ENCODE results near the gene KRTAP2-3. TPM values are rescaled to one million over a fixed set of nuclear protein-coding genes. Genes with fewer than 3 reads are reported as not detected.
"Not testable (repeated sequence)": the region's sequence is repeated elsewhere in the genome, so short reads cannot be mapped to it uniquely, and the experiment has no call there.

KRTAP2-3 gene
- polyA plus RNA-seq, 4 donors = not detected

DNA sequence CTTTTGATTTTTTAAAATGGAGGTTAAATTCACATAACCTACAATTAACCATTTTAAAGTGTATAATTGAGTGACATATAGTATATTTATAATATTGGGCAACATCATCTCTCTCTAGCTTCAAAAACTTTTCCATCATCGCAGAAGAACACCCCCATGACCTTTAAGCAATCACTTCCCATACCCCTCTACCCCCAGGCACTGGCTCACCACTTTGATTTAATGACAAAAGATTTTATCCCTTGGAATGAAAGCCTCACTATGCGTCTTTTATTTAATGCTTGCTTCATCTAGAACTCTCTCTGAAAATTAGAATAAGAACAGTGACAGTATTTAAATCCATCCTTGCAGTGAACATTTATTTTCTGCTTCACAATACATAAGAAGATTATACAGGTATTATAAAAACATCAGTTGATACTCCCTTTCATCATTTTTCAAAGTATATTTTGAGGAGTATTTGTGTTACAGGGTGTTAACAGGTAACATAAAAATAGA, 22.0 kb downstream of the KRTAP2-3 start:
- no peak for DNase-seq (ENCODE audit: low read depth in 4 of 4, low spot score in 3 of 4)

DNA sequence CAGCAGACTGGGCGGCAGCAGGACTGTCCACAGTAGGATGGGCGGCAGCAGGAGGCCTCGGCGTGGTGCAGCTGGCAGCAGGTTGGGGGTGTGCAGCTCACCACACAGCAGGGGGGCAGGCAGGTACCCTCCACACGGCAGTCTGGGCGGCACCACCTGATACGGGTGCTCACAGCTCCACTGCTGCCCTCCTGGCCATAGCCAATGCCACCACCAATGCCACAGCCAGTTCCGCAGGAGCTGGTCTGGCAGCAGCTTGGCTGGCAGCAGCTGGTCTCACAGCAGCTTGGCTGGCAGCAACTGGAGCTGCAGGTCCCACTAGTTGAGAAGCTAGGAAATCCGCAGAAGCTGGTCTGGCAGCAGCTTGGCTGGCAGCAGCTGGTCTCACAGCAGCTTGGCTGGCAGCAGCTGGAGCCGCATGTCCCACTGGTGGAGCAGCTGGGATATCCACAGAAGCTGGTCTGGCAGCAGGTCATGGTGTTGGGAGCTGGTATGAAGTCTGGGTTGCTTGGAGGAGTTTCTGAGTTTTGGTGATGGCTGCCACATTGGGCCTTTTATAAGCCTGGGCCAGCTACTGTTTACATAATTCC, 25.5 kb downstream of the KRTAP2-3 start, which contains the start of gene KRTAP1-3:
Gene KRTAP1-3 (minus strand): TSS at position 529 of the 590 bp plus-strand sequence. CDS start 53 bp downstream, at position 476.
- DNase-seq (ENCODE audit: low read depth in 4 of 4, low spot score in 3 of 4) = not testable (repeated sequence)

DNA sequence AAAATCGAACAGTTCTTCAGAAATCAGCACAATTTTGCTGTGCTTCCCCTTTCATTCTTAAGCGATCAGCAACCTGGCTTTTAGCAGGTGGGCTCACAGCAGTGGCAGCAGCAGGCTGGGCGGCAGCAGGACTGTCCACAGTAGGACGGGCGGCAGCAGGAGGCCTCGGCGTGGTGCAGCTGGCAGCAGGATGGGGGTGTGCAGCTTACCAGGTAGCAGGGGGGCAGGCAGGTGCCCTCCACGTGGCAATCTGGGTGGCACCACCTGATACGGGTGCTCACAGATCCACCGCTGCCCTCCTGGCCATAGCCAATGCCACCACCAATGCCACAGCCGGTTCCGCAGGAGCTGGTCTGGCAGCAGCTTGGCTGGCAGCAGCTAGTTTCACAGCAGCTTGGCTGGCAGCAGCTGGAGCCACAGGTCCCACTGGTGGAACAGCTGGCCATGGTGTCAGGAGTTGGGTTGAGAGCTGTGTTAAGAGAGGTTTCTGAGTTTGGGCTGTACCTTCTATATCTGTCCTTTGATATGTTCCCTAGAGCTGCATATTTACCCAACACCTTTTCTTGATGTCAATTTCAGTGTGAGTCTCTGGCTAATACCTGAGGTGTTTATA, 30.2 kb downstream of the KRTAP2-3 start, which contains the start of gene KRTAP1-4:
Gene KRTAP1-4 (minus strand): TSS at position 563 of the 613 bp plus-strand sequence. CDS start 117 bp downstream, at position 446.
- no peak for DNase-seq (ENCODE audit: low read depth in 4 of 4, low spot score in 3 of 4)

DNA sequence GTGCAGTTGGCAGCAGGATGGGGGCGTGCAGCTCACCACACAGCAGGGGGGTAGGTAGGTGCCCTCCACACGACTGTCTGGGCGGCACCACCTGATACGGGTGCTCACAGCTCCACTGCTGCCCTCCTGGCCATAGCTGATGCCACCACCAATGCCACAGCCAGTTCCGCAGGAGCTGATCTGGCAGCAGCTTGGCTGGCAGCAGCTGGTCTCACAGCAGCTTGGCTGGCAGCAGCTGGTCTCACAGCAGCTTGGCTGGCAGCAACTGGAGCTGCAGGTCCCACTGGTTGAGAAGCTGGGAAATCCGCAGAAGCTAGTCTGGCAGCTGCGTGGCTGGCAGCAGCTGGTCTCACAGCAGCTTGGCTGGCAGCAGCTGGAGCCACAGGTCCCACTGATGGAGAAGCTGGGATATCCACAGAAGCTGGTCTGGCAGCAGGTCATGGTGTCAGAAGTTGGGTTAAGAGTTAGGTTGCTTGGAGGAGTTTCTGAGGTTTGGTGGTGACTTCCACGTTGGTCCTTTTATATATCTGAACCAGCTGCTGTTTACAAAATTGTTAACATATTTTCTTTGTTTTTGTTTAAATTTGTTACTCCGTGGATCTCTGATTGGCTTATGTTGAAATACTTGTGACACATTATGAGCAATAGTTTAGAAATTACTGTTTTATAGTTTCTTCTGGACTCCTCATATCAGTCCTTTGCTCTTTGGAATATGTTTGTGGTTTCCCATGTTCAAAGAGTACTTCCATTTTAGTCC, 33.0 kb downstream of the KRTAP2-3 start, which contains the start of gene KRTAP1-5:
Gene KRTAP1-5 (minus strand): TSS at position 494 of the 757 bp plus-strand sequence. CDS start 53 bp downstream, at position 441.
- no peak for DNase-seq (ENCODE audit: low read depth in 4 of 4, low spot score in 3 of 4)

DNA sequence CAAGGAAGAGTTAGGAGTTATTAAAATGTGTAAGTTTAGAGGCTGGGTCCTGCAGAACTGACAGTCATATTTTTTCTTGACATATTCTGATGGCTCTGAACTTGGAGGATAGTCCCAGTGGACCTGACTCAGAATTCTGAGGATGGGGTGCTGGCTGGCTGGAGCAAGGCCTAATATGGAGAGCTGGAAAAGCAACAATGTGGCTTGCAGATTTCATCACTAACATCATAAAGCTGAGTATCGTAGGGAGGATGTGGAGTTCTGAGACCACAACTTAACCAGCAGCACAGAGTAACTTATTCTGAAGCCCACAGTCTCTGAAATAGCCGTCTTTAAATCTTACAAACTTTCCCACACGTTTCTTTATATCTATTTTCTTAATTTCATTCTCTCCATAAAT, 35.2 kb downstream of the KRTAP2-3 start:
- DNase-seq (ENCODE audit: low read depth in 4 of 4, low spot score in 3 of 4) = no peak

DNA sequence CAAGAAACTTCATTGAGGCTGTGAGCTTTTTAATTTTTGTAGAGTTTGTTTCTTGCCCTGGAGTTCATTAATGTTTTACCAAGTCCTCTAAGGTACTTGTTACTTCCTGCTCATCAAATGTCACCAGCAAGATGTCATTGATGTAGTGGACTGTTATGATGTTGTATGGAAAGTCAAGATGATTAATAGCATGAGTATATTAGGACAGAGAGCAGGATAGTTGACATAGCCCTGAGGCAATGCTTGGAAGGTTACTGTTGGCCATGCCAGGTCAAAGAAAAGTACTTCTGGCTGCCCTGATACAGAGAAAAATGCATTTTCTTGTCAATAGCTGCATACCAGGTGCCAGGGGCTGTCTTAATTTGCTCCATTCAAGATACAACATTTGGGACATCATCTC, 39.6 kb downstream of the KRTAP2-3 start:
- DNase-seq (ENCODE audit: low read depth in 4 of 4, low spot score in 3 of 4) = no peak

DNA sequence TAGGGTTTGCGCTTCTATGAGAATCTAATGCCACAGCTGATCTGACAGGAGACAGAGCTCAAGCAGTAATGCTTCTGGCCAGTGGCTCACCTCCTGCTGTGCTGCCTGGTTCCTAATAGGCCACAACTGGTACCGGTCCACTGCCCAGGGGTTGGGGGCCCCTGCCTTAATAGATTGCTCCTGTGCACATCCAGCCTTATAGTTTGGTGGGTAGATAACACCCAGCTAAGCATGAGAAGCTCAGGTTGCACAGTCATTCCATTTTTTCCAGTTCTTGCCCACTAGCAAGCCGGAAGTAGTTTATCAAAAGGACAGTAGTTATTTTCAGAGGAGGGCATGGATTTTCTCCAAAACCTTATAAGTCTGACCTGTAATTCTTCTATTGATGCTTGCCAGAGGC, 40.5 kb downstream of the KRTAP2-3 start:
- no peak for DNase-seq (ENCODE audit: low read depth in 4 of 4, low spot score in 3 of 4)

DNA sequence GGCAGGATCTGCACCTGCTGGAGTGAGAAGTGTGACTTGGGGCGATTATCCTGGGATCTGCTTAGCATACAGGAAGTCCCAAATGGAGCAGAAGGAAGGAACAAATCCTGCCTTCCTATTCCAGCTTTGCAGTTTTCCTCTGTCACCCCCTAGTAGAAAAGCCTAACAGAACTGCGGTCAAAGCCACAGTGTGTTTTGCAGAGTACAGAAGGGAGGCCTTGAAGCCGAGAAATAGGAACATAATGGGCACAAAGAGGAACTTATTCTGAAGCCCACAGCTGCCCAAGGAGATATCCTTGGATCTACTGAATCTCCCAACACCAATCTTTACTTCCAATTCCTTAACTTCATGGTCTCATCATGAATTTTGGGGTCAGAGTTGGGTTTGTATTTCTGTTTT, 41.4 kb downstream of the KRTAP2-3 start:
- no peak for DNase-seq (ENCODE audit: low read depth in 4 of 4, low spot score in 3 of 4)

DNA sequence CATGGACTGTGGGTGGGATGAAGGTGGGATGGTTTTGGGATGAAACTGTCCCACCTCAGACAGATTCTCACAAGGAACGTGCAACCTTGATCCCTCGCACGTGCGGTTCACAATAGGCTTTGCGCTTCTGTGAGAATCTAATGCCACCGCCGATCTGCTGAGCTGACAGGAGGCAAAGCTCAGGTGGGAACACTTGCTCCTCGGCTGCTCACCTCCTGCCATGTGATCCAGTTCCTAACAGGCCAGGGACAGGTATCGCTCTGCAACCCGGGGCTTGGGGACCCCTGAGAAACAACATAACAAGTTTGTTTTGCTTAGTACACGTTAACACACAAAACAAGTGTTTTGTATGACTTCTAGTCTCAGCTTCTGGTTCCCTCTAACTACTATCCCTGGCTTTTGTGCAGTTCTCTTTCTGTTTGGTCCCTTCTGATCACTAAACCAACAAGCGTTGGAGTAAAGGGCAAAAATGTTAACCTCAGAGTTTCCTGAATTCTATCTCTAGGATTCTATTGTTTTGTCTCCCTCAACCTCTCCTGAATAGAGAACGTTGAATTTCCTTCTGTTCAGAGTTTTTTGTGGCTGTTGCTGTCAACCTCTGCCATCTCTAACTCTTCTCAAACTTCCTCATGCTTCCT, 43.2 kb downstream of the KRTAP2-3 start:
- no peak for DNase-seq (ENCODE audit: low read depth in 4 of 4, low spot score in 3 of 4)

DNA sequence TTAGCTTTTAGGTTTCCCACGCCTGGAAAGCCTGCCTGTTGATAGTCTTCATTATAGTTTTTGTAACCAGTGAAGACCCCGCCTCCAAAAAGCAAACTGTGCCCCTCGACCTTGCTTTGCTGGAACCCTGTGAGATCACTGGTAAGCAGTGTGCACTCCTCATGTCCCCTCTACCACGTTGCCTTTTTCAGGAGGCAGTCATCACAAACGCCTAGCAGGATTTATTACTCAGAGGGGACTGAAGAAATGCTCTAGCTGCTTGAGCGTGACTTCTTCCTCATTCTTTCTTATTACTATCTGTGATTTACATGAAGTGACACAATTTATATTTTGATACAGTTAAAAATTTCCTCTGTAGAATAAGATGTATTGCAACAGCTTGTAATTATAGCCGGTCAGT, 44.5 kb downstream of the KRTAP2-3 start:
- DNase-seq (ENCODE audit: low read depth in 4 of 4, low spot score in 3 of 4) = no peak

DNA sequence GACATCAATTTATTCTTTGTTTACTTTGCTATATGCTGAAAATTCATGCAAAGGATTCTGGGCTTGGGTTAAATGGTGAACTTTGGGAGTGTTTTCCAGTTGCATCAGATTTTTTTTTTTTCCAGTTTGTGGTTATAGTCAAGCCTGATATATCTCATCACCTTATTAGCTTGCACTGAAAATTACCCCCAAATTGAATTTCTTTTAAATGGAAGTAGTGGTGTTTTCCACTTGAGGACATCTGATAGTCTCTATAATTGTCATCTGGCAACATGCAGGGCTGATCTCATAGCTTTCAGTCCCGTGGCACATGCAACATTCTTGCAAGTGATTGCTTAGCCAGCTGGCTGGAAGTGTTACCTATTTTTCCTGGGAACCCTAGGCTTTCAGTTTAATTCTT, 46.3 kb downstream of the KRTAP2-3 start:
- DNase-seq (ENCODE audit: low read depth in 4 of 4, low spot score in 3 of 4) = no peak

DNA sequence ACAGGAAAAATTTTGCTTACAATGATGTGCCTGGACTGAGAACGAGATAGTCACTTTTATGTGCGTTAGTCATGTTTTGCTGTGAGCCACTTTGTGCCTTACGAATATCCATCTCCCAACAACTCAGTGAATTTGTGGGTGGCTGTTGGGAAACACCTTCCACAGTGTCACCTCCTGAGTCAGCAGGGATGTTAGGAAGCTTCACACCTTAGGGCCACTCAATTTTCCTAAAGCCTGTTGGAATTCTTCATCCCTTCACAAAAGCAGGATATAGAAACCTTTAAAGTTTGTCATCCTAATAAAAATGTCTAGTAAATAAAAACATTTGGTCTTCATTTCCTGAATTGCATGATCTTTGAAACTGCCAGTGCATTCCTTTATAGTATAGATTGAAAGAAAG, 46.7 kb downstream of the KRTAP2-3 start:
- DNase-seq (ENCODE audit: low read depth in 4 of 4, low spot score in 3 of 4) = no peak

DNA sequence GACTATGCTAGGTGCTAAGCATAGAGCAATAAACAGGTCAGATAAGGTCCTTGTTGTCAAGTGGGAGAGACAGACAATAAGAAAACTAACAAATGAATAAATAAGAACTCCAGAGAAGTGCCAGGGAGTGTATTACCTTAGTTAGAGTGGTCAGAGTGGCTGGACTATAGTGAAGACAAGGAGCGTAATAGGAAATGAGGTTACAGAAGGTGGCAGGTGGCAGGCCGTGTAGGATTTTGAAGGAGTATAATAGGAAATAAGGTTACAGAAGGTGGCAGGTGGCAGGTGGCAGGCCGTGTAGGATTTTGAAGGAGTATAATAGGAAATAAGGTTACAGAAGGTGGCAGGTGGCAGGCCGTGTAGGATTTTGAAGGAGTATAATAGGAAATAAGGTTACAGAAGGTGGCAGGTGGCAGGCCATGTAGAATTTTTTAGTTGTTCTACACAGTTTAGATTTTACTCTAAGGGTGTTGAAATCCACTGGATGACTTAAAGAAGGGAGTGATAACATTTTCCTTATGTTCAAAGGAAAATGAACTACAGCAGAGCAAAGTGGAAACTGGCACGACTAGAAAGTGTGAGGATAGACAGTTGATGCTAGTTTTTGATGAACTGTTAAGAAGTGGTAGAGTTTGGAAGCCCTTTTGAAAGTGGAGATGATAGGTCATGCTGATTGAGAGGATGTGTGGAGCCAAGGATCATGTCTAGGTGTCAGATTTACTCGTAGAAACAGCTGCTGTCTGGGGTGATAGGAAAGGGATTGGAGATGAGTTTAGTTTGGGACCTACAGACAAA, 47.4 kb downstream of the KRTAP2-3 start:
- DNase-seq (ENCODE audit: low read depth in 4 of 4, low spot score in 3 of 4) = no peak

DNA sequence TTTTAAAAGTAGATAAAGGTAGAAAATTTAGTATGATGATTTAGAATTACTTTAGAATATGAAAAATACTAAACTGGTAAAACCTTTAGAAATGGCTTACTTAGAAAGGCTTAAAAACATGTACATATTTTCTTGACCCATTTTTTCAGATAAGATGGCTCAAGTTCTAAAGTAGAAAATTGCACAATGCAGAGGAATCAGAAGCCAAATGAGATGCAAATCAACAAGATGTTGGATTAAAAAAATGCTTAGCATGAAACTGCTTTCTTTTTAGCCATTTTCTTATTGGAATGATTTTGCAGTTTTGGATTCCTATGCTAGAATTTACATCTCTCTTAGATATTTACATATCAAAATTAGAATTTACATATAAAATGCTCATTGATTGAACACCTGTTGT, 49.5 kb downstream of the KRTAP2-3 start:
- no peak for DNase-seq (ENCODE audit: low read depth in 4 of 4, low spot score in 3 of 4)

DNA sequence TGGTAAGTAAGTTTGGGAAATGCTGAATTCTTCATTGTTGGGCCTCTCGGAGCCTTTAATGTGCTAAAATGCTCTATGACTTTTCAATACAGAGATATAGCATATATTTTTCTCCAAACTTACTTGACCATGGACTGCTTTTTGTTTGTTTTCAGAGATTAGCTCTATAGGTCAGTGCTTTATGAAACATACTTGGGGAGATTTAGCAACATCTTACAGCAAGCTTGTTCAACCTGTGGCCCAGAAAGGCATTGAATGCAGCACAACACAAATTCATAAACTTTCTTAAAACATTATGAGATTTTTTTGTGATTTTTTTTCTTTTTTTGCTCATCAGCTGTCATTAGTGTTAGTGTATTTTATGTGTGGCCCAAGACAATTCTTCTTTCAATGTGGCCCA, 50.0 kb downstream of the KRTAP2-3 start:
- no peak for DNase-seq (ENCODE audit: low read depth in 4 of 4, low spot score in 3 of 4)

DNA sequence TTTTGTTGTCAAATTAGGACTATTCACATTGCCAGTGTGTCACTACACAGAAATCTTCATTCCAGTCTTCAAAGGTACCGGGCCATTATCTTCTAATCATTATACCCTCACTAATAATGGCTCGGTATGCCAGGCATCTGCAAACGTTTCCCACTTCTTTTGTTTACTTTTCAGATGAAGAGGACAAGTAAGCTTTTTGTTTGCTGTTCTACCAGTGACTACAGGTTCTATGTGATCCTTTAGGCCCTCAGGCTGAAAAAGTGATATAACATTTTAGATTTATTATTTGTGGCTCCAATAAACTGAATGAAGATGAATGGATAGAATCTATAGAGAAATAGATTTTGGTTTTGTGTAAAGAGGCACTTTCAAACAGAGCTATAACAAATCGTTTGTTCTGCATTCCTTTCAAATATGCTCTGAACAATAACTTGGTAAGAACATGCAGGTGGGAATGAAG, 50.6 kb downstream of the KRTAP2-3 start:
- DNase-seq (ENCODE audit: low read depth in 4 of 4, low spot score in 3 of 4) = no peak

Data from left renal pelvis (tissue), 4 donors.